B cell (primary cell): ENCODE results near the gene TMEM145. TPM values are rescaled to one million over a fixed set of nuclear protein-coding genes. Genes with fewer than 3 reads are reported as not detected.

ENCODE experiments used
- ATAC-seq: fragments of 200-7000 bp; cut with Tn5 transposase; one replicate; pipeline ENCODE4 v1.10.0; 2021; ENCODE audit warnings: low read depth, mild to moderate bottlenecking, moderate number of reproducible peaks, moderate library complexity
- CTCF ChIA-PET: fragments of 350-600 bp; sonication (Branson Sonifier 250); formaldehyde crosslinking; loops from one replicate; lab custom pipeline; 2021; ENCODE audit warnings: antibody characterized with exemption, inconsistent platforms; lab: Charles Lee
- POLR2A ChIA-PET: fragments of 350-600 bp; sonication (Branson Sonifier 250); formaldehyde crosslinking; loops from one replicate; lab custom pipeline; 2021; ENCODE audit warnings: antibody characterized with exemption; lab: Charles Lee
- DNase-seq: peaks from one replicate; pipeline ENCODE4 v3.0.0; 2013
- H2AFZ ChIP-seq: 2 replicates; pipeline ENCODE4 v1.6.1; 2012; ENCODE audit warnings: mild to moderate bottlenecking, low read depth, low read length; ENCODE audit not compliant: insufficient read depth, poor library complexity, severe bottlenecking
- H3K27ac ChIP-seq, 2 donors: 1 replicate in 1 of 2; 2 replicates in 1 of 2; pipeline ENCODE4 v1.5.1; 2012 to 2013; ENCODE audit warnings: low read length in 2 of 2, mild to moderate bottlenecking in 2 of 2, moderate library complexity in 1 of 2
- H3K27me3 ChIP-seq, 4 experiments: fragments of 200-600 bp in 1 of 4; sonication (generic) in 1 of 4; replicated peaks in 1 of 4; 1 replicate in 2 of 4; 2 replicates in 2 of 4; pipeline versions ENCODE4 v1.6.1 to v1.7.0; 2013 to 2016; ENCODE audit warnings: low read length in 3 of 4, mild to moderate bottlenecking in 2 of 4, mixed read lengths in 1 of 4, moderate library complexity in 1 of 4; ENCODE audit not compliant: insufficient read depth in 4 of 4, control insufficient read depth in 3 of 4; ENCODE audit errors: control extremely low read depth in 1 of 4
- H3K36me3 ChIP-seq, 2 experiments: replicated peaks in 1 of 2; 1 replicate in 1 of 2; 2 replicates in 1 of 2; pipeline versions ENCODE4 v1.6.1 to v1.7.1; 2013; ENCODE audit warnings: low read length in 1 of 2; ENCODE audit not compliant: insufficient read depth in 2 of 2, control insufficient read depth in 1 of 2; ENCODE audit errors: control extremely low read depth in 1 of 2, extremely low read depth in 1 of 2
- H3K4me1 ChIP-seq, 2 donors: fragments of 200-600 bp in 1 of 2; sonication (generic) in 1 of 2; 1 replicate in 1 of 2; 2 replicates in 1 of 2; pipeline versions ENCODE4 v1.5.1 to v1.6.1; 2013 to 2017; ENCODE audit warnings: low read length in 2 of 2; ENCODE audit not compliant: control insufficient read depth in 2 of 2, insufficient read depth in 2 of 2
- H3K4me2 ChIP-seq: replicated peaks from 2 replicates; pipeline ENCODE3; 2012; ENCODE audit warnings: mild to moderate bottlenecking, low read depth, low read length; ENCODE audit not compliant: poor library complexity, severe bottlenecking
- H3K4me3 ChIP-seq, 5 experiments: fragments of 200-600 bp in 1 of 5; sonication (generic) in 1 of 5; 1 replicate in 3 of 5; 2 replicates in 2 of 5; pipeline versions ENCODE4 v1.5.1 to v1.7.0; 2011 to 2016; ENCODE audit warnings: low read length in 4 of 5, mild to moderate bottlenecking in 4 of 5, low read depth in 2 of 5, control low read depth in 1 of 5, moderate library complexity in 1 of 5; ENCODE audit not compliant: insufficient read depth in 1 of 5; ENCODE audit errors: control extremely low read depth in 1 of 5, extremely low read depth in 1 of 5
- H3K79me2 ChIP-seq: fragments of 200-600 bp; sonication (generic); one replicate; pipeline ENCODE4 v1.6.0; 2016; ENCODE audit warnings: low read length; ENCODE audit not compliant: control insufficient read depth, insufficient read depth
- H3K9ac ChIP-seq: fragments of 200-600 bp; sonication (generic); 2 replicates; pipeline ENCODE4 v1.6.1; 2017; ENCODE audit warnings: mild to moderate bottlenecking, low read length, moderate library complexity
- H3K9me3 ChIP-seq, 3 donors: one replicate each; pipeline versions ENCODE4 v1.6.1 to v1.7.1; 2013; ENCODE audit warnings: low read length in 2 of 3; ENCODE audit not compliant: control insufficient read depth in 2 of 3, insufficient read depth in 1 of 3; ENCODE audit errors: control extremely low read depth in 1 of 3
- H4K20me1 ChIP-seq: 2 replicates; pipeline ENCODE4 v1.6.0; 2012; ENCODE audit warnings: mild to moderate bottlenecking, low read length; ENCODE audit not compliant: insufficient read depth, control insufficient read depth, poor library complexity, severe bottlenecking
- H3K27ac Mint-ChIP-seq: one replicate; pipeline ENCODE4 v1.8.0; 2021; ENCODE audit warnings: mixed read lengths
- H3K27me3 Mint-ChIP-seq: one replicate; pipeline ENCODE4 v1.8.0; 2021; ENCODE audit warnings: mixed read lengths
- H3K4me1 Mint-ChIP-seq: one replicate; pipeline ENCODE4 v1.8.0; 2021; ENCODE audit warnings: mixed read lengths
- H3K4me3 Mint-ChIP-seq: one replicate; pipeline ENCODE4 v1.8.0; 2021; ENCODE audit warnings: mixed read lengths
- H3K9me3 Mint-ChIP-seq: one replicate; pipeline ENCODE4 v1.8.0; 2022; ENCODE audit warnings: mixed read lengths; ENCODE audit not compliant: insufficient read depth
- CTCF ChIP-seq: fragments of 200-600 bp; IDR thresholded peaks from one replicate; pipeline ENCODE4 v1.8.0; 2022; ENCODE audit warnings: antibody characterized with exemption, mild to moderate bottlenecking
- EZH2 ChIP-seq: IDR thresholded peaks from 2 replicates; pipeline ENCODE4 v1.6.1; 2012; ENCODE audit warnings: borderline replicate concordance, low read depth, mild to moderate bottlenecking, moderate library complexity, low read length; ENCODE audit not compliant: insufficient read depth, poor library complexity, severe bottlenecking
- WGBS: methylation state at CpG from one replicate; pipeline ENCODE4 v1.1.5; 2013; ENCODE audit warnings: missing lambda C conversion rate; ENCODE audit not compliant: insufficient coverage; 5-methylcytosine and 5-hydroxymethylcytosine counted together
- intact Hi-C: fragments of 100-400 bp; cut with micrococcal nuclease; formaldehyde crosslinking; loops from one replicate; pipeline ENCODE4 v1.10.0; 2022
- polyA plus RNA-seq: library from polyadenylated mRNA; depleted of rRNA; stranded (reverse); fragments of >200 nt; gene quantifications from 2 replicates; pipeline ENCODE4 v1.2.3, GENCODE V29; 2012
- total RNA-seq, 2 donors: library from RNA; stranded (reverse); fragments of 120-200 nt in 1 of 2; gene quantifications; 1 replicate in 1 of 2; 2 replicates in 1 of 2; pipeline versions ENCODE4 v1.2.3 to v1.2.4, GENCODE V29; 2013 to 2022

Gene TMEM145
- total and polyA plus RNA-seq, 2 donors (not counting 1 experiment from before 2014, with no cell fraction given) = not detected

GRCh38 chr19:42332059-42332458 is 18.9 kb downstream of the TMEM145 start:
- no peak overlapping the region for H3K27ac ChIP-seq
- H4K20me1 ChIP-seq = no peaks in the 10 kb centered on the region
- H3K4me3 ChIP-seq = no peak overlapping the region
- Mint-ChIP-seq H3K4me3 (no peak overlapping the region), H3K9me3 (no peaks in the 10 kb centered on the region), H3K27me3 (no peaks in the 10 kb centered on the region), H3K27ac (no peak overlapping the region), H3K4me1 (peaks cover 8% of the 10 kb centered on the region)
- H3K4me2 ChIP-seq = no peak overlapping the region
- H3K4me1 ChIP-seq = peaks cover 1 to 5% of the 10 kb centered on the region in 2 donors
- peaks cover 0 to 16% of the 10 kb centered on the region in 2 experiments for H3K36me3 ChIP-seq
- H3K9ac ChIP-seq = no peak overlapping the region
- TF ChIP-seq EZH2 (no peak), CTCF (no peak)
- intact Hi-C loops = no loop called here
- H2AFZ ChIP-seq = no peak overlapping the region
- DNase-seq = no peak
- H3K79me2 ChIP-seq = peaks cover 30% of the 10 kb centered on the region
- CTCF ChIA-PET = interaction anchor here (0.8 kb wide), 1 partner anchor 107 kb away, joined by 3 read pairs; no protein-coding TSS in a partner anchor
- no peaks in the 10 kb centered on the region for H3K9me3 ChIP-seq
- no peaks in the 10 kb centered on the region for H3K27me3 ChIP-seq
- 92% methylated on average over 3 of the region's 6 CpGs for WGBS
- POLR2A ChIA-PET = interaction anchor here (0.6 kb wide), 1 partner anchor 457 kb away, joined by 3 read pairs; no protein-coding TSS in a partner anchor
- no peak for ATAC-seq

DNA sequence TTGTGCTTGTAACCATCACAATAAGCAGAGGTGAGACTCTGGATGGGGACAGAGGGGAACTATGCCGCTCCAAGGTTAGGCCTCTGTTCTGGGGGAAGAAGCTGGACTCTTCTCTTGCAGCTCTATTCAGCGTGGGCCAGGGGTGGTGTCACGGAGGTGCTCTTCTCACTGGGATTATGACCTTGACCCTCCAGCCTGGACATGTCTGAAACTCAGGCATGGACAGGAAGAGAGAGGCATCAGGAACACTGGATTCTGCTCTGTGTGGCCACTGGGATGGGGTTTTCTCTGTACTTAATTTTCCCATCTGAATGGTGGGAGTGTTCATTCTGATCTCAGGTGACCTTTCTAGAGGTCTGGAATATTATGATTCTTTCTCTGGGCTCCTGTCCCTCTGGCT is 19.9 kb downstream of the TMEM145 start:
- no peak overlapping the region for H3K9ac ChIP-seq
- POLR2A ChIA-PET = no interaction called here
- H3K4me1 ChIP-seq = no peaks in the 10 kb centered on the region
- intact Hi-C loops = no loop called here
- no peak overlapping the region for H3K4me3 ChIP-seq
- WGBS = 98% methylated on average over 3 of the region's 3 CpGs
- CTCF ChIA-PET = interaction anchor here (0.5 to 0.7 kb wide), 2 partner anchors 24 to 29 kb away, joined by 3 to 4 read pairs; no protein-coding TSS in a partner anchor
- H3K4me2 ChIP-seq = no peak overlapping the region
- Mint-ChIP-seq H3K27me3 (no peaks in the 10 kb centered on the region), H3K4me3 (no peak overlapping the region), H3K9me3 (no peaks in the 10 kb centered on the region), H3K27ac (no peak overlapping the region), H3K4me1 (peaks cover 4% of the 10 kb centered on the region)
- TF ChIP-seq EZH2 = no peak
- no peak for TF ChIP-seq CTCF
- H3K79me2 ChIP-seq = peaks cover 21% of the 10 kb centered on the region
- no peak overlapping the region for H3K27ac ChIP-seq
- H3K36me3 ChIP-seq = peaks cover 0 to 16% of the 10 kb centered on the region in 2 experiments
- no peaks in the 10 kb centered on the region for H4K20me1 ChIP-seq
- H3K9me3 ChIP-seq = no peaks in the 10 kb centered on the region
- no peaks in the 10 kb centered on the region for H3K27me3 ChIP-seq
- H2AFZ ChIP-seq = no peak overlapping the region
- ATAC-seq = no peak
- DNase-seq = no peak
